Thyroid gland (tissue), 4 donors: Measurements from ENCODE around the gene KRTAP5-2. TPM values are rescaled to one million over a fixed set of nuclear protein-coding genes. Genes with fewer than 3 reads are reported as not detected.
"Not testable (repeated sequence)": the region's sequence is repeated elsewhere in the genome, so short reads cannot be mapped to it uniquely, and the experiment has no call there.

Experiments
- DNase-seq, 2 donors: peaks; one replicate each; pipeline ENCODE4 v3.0.0-alpha.2; 2019
- H3K27ac ChIP-seq, 3 donors: fragments of 200-600 bp; sonication (generic); 1 replicate in 2 of 3; 2 replicates in 1 of 3; pipeline ENCODE4 v1.5.1; 2016 to 2019; ENCODE audit warnings: mild to moderate bottlenecking in 1 of 3, moderate library complexity in 1 of 3
- H3K27me3 ChIP-seq: fragments of 200-600 bp; sonication (generic); one replicate; pipeline ENCODE4 v1.5.1; 2019
- H3K36me3 ChIP-seq, 2 donors: fragments of 200-600 bp; sonication (generic); one replicate each; pipeline ENCODE4 v1.5.1; 2016 to 2019
- H3K4me1 ChIP-seq, 2 donors: fragments of 200-600 bp; sonication (generic); one replicate each; pipeline ENCODE4 v1.5.1; 2017 to 2019
- H3K4me3 ChIP-seq, 3 donors: fragments of 200-600 bp; sonication (generic); replicated peaks in 1 of 3; 1 replicate in 2 of 3; 2 replicates in 1 of 3; pipeline ENCODE4 v1.5.1; 2016; ENCODE audit warnings: mild to moderate bottlenecking in 1 of 3
- H3K9me3 ChIP-seq: fragments of 200-600 bp; sonication (generic); one replicate; pipeline ENCODE4 v1.5.1; 2017
- POLR2A ChIP-seq, 2 donors: fragments of 450-650 bp; IDR thresholded peaks; one replicate each; pipeline ENCODE4 v1.6.1; 2017; ENCODE audit warnings: antibody characterized with exemption in 2 of 2, mild to moderate bottlenecking in 2 of 2, moderate library complexity in 1 of 2
- WGBS, 2 donors: methylation state at CpG; one replicate each; pipeline ENCODE4 v1.1.5; 2017; 5-methylcytosine and 5-hydroxymethylcytosine counted together
- intact Hi-C: fragments of 100-400 bp; cut with DNase I; formaldehyde crosslinking; loops from one replicate; pipeline ENCODE4 v1.15.1; 2023
- total RNA-seq, 4 donors: library from RNA; depleted of rRNA; stranded (reverse); fragments of >200 nt; gene quantifications; one replicate each; pipeline ENCODE4 v1.2.3, GENCODE V29; 2016
- TF ChIP-seq, protein P1 (sequence below), 6 experiments: fragments of 200-600 bp in 3 of 6; fragments of 450-650 bp in 3 of 6; sonication (generic) in 3 of 6; IDR thresholded peaks; one replicate each; pipeline ENCODE4 v1.5.1; 2016 to 2019; ENCODE audit warnings: antibody characterized with exemption in 6 of 6, mild to moderate bottlenecking in 2 of 6, inconsistent platforms in 1 of 6, moderate library complexity in 1 of 6

KRTAP5-2 gene, protein sequence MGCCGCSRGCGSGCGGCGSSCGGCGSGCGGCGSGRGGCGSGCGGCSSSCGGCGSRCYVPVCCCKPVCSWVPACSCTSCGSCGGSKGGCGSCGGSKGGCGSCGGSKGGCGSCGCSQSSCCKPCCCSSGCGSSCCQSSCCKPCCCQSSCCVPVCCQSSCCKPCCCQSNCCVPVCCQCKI
- total RNA-seq = not detected

DNA sequence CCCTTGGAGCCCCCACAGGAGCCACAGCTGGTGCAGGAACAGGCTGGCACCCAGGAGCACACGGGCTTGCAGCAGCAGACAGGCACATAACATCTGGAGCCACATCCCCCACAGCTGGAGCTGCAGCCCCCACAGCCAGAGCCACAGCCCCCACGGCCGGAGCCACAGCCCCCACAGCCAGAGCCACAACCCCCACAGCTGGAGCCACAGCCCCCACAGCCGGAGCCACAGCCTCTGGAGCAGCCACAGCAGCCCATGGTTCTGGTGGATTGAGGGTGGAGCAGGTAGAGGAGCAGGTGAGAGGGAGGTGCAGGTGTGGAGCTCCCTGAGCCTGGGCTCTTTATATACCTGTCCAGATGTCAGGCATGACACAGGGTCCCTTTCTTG, at the start of gene KRTAP5-2:
KRTAP5-2 (minus strand) TSS at position 301 of the 387 bp plus-strand sequence; CDS start at position 257, 44 bp downstream.
- no peak within 1 kb of the TSS for H3K4me3 ChIP-seq

DNA sequence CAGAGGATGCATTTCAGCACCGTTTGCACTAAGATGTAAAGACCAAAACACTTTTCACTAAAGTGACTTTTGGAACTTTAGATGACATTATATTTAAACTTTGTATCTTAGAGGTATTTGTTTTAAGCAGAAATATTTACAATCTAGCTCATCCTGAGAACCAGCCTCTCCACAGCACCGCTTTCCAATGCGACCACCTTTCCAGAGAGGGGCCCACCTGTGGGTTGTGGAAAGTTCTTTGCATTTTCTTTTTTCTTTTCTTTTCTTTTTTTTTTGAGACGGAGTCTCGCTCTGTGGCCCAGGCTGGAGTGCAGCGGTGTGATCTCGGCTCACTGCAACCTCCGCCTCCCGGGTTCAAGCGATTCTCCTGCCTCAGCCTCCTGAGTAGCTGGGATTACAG, 48.4 kb upstream of the KRTAP5-2 start:
- H3K9me3 ChIP-seq, intact Hi-C loops, DNase-seq, H3K27me3 ChIP-seq, H3K4me1 ChIP-seq, H3K36me3 ChIP-seq, H3K4me3 ChIP-seq, H3K27ac ChIP-seq: not testable (repeated sequence)
- 87 to 88% methylated on average over 10 of the region's 10 CpGs for WGBS, 2 donors

More for the DNA sequence above, at the start of gene KRTAP5-2:
- 60% methylated on average over 1 of the region's 4 CpGs; no CpG with 5 or more reads in 1 of the 2 donors for WGBS, 2 donors
- Histone ChIP-seq H3K27me3 (no peaks in the 10 kb centered on the region), H3K27ac (no peak within 1 kb of the TSS), H3K36me3 (no peaks in the 10 kb centered on the region), H3K4me1 (no peaks in the 10 kb centered on the region), H3K9me3 (no peaks in the 10 kb centered on the region)
- TF ChIP-seq POLR2A (IDR thresholded peaks at IDR 0.05) = no peak
- TF ChIP-seq, protein P1, sequence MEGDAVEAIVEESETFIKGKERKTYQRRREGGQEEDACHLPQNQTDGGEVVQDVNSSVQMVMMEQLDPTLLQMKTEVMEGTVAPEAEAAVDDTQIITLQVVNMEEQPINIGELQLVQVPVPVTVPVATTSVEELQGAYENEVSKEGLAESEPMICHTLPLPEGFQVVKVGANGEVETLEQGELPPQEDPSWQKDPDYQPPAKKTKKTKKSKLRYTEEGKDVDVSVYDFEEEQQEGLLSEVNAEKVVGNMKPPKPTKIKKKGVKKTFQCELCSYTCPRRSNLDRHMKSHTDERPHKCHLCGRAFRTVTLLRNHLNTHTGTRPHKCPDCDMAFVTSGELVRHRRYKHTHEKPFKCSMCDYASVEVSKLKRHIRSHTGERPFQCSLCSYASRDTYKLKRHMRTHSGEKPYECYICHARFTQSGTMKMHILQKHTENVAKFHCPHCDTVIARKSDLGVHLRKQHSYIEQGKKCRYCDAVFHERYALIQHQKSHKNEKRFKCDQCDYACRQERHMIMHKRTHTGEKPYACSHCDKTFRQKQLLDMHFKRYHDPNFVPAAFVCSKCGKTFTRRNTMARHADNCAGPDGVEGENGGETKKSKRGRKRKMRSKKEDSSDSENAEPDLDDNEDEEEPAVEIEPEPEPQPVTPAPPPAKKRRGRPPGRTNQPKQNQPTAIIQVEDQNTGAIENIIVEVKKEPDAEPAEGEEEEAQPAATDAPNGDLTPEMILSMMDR (IDR thresholded peaks at IDR 0.05) = no peak
- intact Hi-C loops = no loop called here
- no peak for DNase-seq

DNA sequence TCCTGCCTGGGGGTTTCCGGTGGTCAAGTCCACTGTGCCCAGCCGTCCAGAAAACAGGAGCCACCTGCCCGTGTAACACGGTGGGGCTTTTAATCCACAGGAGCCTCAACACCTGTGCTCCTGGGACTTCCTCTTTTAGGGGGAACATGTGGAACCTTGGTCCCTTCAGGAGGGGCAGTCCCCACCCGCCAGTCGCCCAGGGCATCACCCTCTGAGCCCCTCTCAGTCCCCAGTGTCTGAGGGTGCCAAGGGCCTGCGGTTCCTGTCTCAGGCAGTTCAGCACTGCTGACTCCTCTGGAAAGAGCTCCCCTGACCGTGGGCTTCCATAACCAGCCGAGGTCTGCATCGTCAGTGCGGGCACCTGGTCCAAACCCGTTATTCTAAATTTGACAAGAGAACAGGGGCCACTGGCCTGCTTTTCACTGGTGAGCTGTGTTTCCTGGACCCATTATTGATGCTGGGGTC, 47.3 kb upstream of the KRTAP5-2 start:
- WGBS, 2 donors = 70 to 87% methylated on average over 12 of the region's 12 CpGs
- Histone ChIP-seq H3K36me3 (no peaks in the 10 kb centered on the region), H3K27ac (no peak overlapping the region), H3K27me3 (no peaks in the 10 kb centered on the region), H3K4me1 (no peaks in the 10 kb centered on the region), H3K9me3 (no peaks in the 10 kb centered on the region), H3K4me3 (no peak overlapping the region)
- intact Hi-C loops = no loop called here
- TF ChIP-seq, protein P1 (IDR thresholded peaks at IDR 0.05) = no peak
- no peak for TF ChIP-seq POLR2A (IDR thresholded peaks at IDR 0.05)
- no peak for DNase-seq

DNA sequence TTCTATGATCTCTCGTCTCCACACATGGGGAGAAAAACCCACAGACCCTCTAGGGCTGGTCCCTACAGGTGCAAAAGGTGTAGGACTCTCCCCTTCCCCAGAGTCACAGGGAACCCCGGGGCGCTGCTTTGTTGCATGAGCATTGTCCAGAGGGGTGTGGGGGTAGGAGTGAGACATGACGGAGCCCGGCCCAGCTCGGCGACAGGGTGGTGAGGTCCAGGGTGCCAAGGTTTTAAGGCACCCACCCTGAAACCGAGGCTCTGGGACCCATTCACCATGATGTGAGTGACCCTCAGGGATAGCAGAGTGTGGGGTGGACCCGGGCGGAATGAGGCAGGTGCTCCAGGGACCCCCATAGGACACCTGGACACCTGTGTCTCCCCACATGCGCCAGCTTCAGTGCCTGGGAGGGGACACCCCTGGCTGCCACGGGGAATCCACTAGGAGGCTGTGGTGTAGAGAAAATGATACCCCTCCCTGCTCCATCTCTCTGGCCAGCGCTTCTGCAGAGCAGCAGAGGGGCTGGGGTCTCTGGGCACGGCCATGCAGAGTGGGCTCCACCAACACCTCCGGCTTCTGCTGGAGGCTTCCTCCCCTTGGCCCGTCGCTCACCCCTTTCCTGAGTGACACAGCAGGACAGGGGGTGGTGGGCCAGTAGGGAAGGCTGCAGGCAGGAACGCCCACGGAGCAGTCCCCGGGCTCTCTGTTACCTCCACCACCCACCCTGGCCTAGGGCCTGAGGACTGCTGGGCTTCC, 46.7 kb upstream of the KRTAP5-2 start:
- H3K36me3 ChIP-seq = no peaks in the 10 kb centered on the region
- no peak overlapping the region for H3K4me3 ChIP-seq
- no peak for DNase-seq
- TF ChIP-seq POLR2A (IDR thresholded peaks at IDR 0.05) = no peak
- TF ChIP-seq, protein P1 (IDR thresholded peaks at IDR 0.05) = no peak
- H3K4me1 ChIP-seq = no peaks in the 10 kb centered on the region
- no peaks in the 10 kb centered on the region for H3K27me3 ChIP-seq
- H3K27ac ChIP-seq = no peak overlapping the region
- no peaks in the 10 kb centered on the region for H3K9me3 ChIP-seq
- intact Hi-C loops = no loop called here
- WGBS, 2 donors = 84 to 85% methylated on average over 19 to 20 of the region's 20 CpGs

DNA sequence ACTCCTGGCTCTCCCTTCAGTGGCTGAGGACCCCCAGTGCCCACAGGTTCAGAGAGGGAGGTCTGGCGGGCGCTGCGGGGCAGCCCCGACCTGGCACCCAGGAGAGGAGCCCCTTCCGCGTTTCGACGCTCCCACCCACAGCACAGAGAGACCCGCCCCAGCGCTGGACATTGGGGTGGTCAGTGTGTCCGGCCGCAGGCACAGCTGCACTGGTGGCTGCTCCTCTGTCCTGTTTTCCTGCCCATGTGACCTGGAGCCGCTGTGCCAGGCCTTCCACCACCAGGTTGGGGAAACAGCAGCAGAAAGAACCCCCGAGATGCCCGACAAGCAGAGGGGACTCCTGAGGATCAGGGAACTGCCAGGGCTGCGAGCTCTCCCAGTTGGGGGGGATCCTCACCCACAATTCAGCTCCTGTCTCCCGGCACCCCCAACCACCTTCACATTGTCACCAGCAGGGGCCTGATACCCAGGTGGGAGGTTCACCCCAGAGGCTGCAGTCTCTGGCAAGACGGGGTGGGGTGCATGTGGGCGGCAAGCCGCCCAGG, 45.1 kb upstream of the KRTAP5-2 start:
- no peak overlapping the region for H3K27ac ChIP-seq
- TF ChIP-seq POLR2A (IDR thresholded peaks at IDR 0.05) = no peak
- TF ChIP-seq, protein P1 (IDR thresholded peaks at IDR 0.05) = no peak
- H3K4me3 ChIP-seq = no peak overlapping the region
- H3K4me1 ChIP-seq = no peaks in the 10 kb centered on the region
- 96 to 97% methylated on average over 8 to 11 of the region's 20 CpGs for WGBS, 2 donors
- intact Hi-C loops = no loop called here
- H3K36me3 ChIP-seq = no peaks in the 10 kb centered on the region
- no peak for DNase-seq
- no peaks in the 10 kb centered on the region for H3K27me3 ChIP-seq
- no peaks in the 10 kb centered on the region for H3K9me3 ChIP-seq
